Measurements from ENCODE around the gene GPR157. TPM values are rescaled to one million over a fixed set of nuclear protein-coding genes. Genes with fewer than 3 reads are reported as not detected.

GPR157 gene
- total and polyA plus RNA-seq, 2 of the 13 experiments (the other 11 are each of a cell fraction or from before 2014, with no cell fraction given), result 10.1 to 19.2 TPM

- TF ChIP-seq ZNF574 (CRISPR knock-in tag; IDR thresholded peaks at IDR 0.05) (peak; percentile 56), SIX1 (CRISPR knock-in tag; IDR thresholded peaks at IDR 0.05; ENCODE audit: borderline replicate concordance) (peak; percentile 83; the same call in 1 of the 2 replicates), GFI1 (CRISPR knock-in tag; IDR thresholded peaks at IDR 0.05; ENCODE audit: borderline replicate concordance) (peak; percentile 89), ZZZ3 (CRISPR knock-in tag; IDR thresholded peaks at IDR 0.05; ENCODE audit: borderline replicate concordance) (0 out of 2 replicates have a peak, but pooled peaks have one; percentile 45), ZNF138 (CRISPR knock-in tag; IDR thresholded peaks at IDR 0.05; ENCODE audit: low read depth) (no peak), ZNF260 (CRISPR knock-in tag; IDR thresholded peaks at IDR 0.05; ENCODE audit: borderline replicate concordance, low read depth) (no peak), SMYD3 (CRISPR knock-in tag; IDR thresholded peaks at IDR 0.05) (peak; percentile 82; the same call in 1 of the 2 replicates), ZNF292 (CRISPR knock-in tag; IDR thresholded peaks at IDR 0.05; ENCODE audit: borderline replicate concordance, low read depth) (peak; percentile 64; the same call in 1 of the 2 replicates), PHF8 (CRISPR knock-in tag; IDR thresholded peaks at IDR 0.05) (peak; percentile 49), ZNF766 (CRISPR knock-in tag; IDR thresholded peaks at IDR 0.05; ENCODE audit: borderline replicate concordance) (no peak), FOXA1 (IDR thresholded peaks at IDR 0.05) (peak; percentile 85), FOXA1 (CRISPR knock-in tag; IDR thresholded peaks at IDR 0.05) (peak; percentile 99), HNRNPL (IDR thresholded peaks at IDR 0.05; ENCODE audit: low read depth, low read length) (0 out of 2 replicates have a peak, but pooled peaks have one; percentile 7), TCF7L2 (IDR thresholded peaks at IDR 0.05; ENCODE audit: low read depth, low read length) (no peak), ZNF850 (CRISPR knock-in tag; conservative IDR thresholded peaks at IDR 0.05) (no peak), TOPORS (CRISPR knock-in tag; IDR thresholded peaks at IDR 0.05) (peak; percentile 84; the same call in 1 of the 2 replicates), KDM4B (CRISPR knock-in tag; IDR thresholded peaks at IDR 0.05) (peak; percentile 64; the same call in 1 of the 2 replicates), CAMTA2 (CRISPR knock-in tag; IDR thresholded peaks at IDR 0.05; ENCODE audit: borderline replicate concordance) (no peak)
- TF ChIP-seq, protein P1, sequence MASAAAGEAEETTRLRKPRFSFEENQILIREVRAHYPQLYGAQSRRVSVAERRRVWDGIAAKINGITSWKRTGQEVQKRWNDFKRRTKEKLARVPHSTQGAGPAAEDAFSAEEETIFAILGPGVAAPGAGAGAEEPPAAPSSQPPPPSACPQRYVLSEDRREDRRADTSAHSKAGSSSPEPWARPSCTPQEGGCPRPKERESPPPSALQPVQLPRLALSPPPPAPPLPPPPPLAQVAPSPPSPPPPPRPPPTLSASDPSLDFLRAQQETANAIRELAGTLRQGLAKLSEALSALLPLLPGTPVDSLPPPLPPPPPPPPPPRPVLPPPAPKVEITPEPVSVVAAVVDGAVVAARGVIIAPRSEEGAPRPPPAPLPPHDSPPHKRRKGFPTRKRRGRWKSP (CRISPR knock-in tag; IDR thresholded peaks at IDR 0.05), result 0 out of 2 replicates have a peak, but pooled peaks have one; percentile 57
- TF ChIP-seq, protein P2, sequence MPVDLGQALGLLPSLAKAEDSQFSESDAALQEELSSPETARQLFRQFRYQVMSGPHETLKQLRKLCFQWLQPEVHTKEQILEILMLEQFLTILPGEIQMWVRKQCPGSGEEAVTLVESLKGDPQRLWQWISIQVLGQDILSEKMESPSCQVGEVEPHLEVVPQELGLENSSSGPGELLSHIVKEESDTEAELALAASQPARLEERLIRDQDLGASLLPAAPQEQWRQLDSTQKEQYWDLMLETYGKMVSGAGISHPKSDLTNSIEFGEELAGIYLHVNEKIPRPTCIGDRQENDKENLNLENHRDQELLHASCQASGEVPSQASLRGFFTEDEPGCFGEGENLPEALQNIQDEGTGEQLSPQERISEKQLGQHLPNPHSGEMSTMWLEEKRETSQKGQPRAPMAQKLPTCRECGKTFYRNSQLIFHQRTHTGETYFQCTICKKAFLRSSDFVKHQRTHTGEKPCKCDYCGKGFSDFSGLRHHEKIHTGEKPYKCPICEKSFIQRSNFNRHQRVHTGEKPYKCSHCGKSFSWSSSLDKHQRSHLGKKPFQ (CRISPR knock-in tag; IDR thresholded peaks at IDR 0.05; ENCODE audit: insufficient replicate concordance), result peak; percentile 87
- TF ChIP-seq, protein P3, sequence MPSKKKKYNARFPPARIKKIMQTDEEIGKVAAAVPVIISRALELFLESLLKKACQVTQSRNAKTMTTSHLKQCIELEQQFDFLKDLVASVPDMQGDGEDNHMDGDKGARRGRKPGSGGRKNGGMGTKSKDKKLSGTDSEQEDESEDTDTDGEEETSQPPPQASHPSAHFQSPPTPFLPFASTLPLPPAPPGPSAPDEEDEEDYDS (CRISPR knock-in tag; IDR thresholded peaks at IDR 0.05), result peak; percentile 53; the same call in 1 of the 2 replicates
Observed at GRCh38 chr1:9112961-9113880, 15.7 kb downstream of the GPR157 start (continued).

Data from HepG2 (cell line).